ENCODE results near the gene SLC39A8.
"Not testable (repeated sequence)": the region's sequence is repeated elsewhere in the genome, so short reads cannot be mapped to it uniquely, and the experiment has no call there.

SLC39A8 gene

DNA sequence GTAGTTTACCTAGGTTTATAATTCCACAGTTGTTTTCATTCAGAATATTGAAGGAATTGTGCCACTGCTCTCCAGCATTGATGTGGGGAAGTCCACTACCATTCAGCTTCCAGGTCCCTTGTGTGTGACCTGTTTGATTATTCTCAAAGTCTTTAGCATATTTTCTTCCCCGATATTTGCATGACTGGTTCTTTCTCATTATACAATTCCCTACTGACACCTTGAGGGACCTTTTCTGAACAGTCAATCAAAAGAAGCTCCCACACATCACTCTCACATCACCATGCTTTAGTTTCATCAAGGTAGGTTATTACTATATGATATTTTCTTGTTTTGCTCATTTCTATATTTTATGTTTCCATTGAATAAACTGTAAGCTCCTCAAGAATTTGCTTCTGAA is 44.1 kb downstream of the SLC39A8 start:
- DNase-seq (ENCODE audit: low read depth in 2 of 2): no peak

DNA sequence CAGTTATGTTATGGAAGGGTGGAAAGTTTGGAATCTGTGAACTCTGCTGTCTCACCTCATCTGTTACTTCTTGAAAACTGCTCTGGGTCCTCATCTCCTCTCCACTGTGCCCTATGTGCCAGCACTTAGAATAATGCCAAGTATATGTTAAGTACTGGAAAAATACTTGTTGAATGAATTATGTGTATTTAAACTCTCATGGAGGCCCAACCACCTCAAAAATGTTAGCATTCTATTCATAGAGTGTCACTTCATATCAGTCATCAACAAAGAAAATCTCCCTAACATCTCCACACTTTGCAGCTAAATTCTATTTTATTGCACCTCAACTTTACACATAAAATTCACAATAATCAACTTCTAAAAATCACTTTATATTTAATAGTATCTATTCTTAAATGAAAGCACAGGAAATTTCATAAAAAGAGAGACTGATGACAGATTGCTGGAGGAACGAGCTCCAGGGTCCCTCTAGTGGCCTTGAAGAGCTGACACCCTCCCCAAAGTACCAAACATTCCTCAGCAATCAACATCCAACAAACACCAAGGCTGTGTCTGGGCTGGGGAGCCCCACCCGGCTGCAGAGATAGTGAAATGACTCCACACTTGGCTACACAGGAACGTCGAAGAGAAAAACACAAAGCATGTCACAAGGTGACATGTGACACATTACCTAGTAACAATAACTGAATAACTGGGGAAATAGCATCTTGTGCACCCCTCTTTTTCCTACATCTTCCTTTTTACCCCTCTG is 45.8 kb downstream of the SLC39A8 start:
- peak in 1 of 2 donors; percentile 3 for DNase-seq (ENCODE audit: low read depth in 2 of 2)

DNA sequence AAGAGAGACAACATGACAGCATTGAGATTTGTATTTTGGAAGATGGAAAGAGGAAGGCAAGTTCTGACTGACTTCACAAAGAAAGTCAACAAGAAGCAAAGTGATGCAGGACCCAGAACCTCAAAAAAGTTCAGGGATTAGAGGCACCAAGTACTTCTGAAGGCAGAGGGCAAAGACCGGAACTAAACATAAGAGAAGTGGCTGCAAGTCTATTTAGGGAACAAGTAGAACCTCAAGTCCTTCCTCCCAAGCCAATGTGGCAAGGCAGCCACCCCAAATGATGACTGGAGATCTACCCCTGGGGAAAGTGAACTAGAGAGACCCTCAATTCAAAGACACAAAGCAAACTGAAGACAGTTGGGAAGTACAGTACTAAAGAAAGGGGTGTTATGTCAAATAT is 46.6 kb downstream of the SLC39A8 start:
- DNase-seq (ENCODE audit: low read depth in 2 of 2): no peak

DNA sequence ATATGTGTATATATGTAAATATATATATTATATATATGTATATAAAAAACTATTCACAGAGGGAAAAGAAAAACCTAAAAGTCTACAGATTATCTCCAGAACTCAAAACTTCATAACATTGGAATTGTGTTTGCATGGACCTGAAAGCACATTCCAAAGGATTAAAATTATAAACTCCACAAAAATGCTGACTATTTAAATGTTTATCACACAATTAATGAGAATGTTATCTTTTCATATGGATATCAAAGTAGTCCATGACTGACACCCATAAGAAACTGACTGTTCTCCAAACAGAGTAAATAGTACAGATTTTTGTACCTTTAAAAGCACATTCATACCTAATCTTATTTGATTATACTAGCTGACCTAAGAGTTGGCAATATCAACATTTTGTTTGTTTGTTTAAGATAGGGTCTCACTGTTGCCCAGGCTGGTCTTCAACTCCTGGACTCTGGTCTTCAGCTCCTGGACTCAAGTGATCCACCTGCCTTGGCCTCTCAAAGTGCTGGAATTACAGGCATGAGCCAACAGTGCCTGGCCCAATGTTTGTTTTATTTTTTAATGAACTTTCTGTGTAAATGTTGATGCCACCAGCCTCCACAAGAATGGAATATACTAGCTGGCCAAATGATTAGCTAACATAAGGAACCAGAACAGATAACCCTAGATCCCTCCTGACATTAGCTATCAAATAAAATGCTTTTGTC is 50.0 kb downstream of the SLC39A8 start:
- no peak for DNase-seq (ENCODE audit: low read depth in 2 of 2)

DNA sequence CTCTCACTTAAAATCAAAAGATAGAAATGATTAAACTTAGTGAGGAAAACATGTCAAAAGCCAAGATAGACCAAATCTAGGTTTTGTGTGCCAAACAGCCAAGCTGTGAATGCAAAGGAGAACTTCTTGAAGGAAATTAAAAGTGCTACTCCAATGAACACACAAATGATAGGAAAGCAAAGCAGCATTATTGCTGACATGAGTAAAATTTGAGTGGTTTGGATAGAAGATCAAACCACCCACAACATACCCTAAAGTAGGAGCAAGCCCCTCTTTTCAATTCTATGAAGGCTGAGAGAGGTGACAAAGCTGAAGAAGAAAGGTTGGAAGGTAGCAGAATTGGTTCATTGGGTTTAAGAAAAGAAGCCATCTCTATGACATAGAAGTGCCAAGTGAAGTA is 56.8 kb downstream of the SLC39A8 start:
- no peak for DNase-seq (ENCODE audit: low read depth in 2 of 2)

DNA sequence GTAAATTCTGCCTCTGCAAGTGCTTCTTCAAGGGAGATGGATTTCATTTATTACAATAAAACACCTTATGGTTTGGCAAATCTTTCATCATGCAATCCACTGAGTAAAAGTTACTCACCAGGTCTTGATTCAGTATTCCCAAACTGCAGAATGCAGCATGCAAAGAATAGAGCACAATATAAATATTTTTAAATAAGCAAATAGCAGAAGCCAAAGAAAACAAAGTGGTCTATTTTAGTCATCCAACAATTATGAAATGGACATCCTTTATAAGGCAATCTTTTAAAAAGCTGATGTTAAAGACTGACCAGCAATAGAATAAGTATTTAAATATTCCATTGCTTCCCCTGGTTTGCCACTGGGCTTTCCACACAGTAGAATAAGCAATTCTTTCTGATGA is 59.5 kb downstream of the SLC39A8 start:
- no peak for DNase-seq (ENCODE audit: low read depth in 2 of 2)

DNA sequence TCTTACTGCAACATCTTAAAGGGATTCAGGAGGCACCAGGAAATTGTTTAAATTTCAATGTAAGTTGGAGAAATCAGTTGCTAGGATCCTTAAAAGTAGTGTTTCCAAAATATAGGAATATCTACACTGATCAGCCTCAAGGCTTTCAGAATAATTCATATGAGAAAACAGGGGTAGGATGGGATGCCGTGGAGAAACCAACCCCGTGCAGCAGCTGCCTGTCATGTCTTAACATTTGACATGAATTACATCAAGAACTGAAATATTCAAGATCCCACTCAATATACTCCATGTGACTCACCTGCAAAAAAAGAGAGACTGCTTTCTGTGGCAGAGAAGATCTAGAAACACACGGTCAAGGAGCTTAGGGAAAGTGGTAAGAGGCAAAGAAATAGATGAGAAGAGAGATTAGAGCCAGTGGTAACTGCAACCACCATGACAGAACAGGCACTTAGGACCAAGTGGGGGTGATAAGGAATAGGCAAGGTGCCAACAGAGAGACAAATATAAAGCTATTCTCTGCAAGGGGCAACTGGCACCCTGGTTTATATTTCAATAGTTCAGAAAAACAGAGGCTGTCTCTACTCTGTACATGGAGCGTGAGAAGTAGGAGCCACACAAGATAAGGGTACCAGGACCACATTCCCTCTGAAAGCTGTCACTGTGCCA is 64.0 kb downstream of the SLC39A8 start:
- no peak for DNase-seq (ENCODE audit: low read depth in 2 of 2)

DNA sequence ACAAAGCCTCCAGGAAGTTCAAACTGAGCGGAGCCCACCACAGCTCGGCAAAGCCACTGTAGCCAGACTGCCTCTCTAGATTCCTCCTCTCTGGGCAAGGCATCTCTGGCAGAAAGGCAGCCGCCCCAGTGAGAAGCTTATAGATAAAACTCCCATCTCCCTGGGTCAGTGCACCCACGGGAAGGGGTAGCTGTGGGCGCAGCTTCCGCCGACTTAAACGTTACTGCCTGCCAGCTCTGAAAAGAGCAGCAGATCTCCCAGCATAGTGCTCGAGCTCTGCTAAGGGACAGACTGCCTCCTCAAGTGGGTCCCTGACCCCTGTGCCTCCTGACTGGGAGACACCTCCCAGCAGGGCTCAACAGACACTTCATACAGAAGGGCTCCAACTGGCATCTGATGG is 72.0 kb downstream of the SLC39A8 start:
- DNase-seq (ENCODE audit: low read depth in 2 of 2): not testable (repeated sequence)

DNA sequence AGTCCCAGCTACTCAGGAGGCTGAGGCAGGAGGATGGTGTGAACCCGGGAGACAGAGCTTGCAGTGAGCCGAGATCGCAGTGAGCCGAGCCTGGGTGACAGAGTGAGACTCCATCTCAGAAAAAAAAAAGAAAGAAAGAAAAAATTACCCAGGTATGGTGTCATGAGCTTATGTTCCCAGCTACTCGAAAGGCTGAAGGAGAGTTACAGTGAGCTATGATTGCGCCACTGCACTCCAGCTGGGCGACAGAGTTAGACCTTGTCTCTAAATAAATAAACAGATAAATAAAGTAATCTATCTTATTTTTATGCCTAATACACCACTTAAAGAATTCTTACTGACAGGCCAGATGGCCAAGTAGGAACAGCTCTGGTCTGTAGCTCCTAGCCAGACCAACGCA is 73.0 kb downstream of the SLC39A8 start:
- DNase-seq (ENCODE audit: low read depth in 2 of 2): no peak

DNA sequence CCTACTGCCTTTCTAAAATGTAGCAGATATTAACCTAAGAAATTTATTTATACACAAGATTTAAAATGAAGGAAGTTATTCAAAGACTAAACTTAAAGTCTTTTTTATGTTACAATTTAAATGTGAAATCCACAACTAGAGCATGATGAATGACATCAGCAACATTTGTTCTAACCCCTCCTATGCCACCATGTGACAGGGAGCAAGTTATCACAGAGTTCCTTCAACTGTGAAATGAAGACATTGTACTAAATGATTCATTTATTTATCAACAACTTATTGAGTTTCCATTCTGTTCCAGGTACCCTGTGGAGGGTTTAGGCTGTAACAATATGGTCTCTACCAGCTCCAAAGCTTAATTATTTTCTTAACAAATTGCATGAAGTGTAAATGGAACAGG is 76.9 kb downstream of the SLC39A8 start:
- no peak for DNase-seq (ENCODE audit: low read depth in 2 of 2)

DNA sequence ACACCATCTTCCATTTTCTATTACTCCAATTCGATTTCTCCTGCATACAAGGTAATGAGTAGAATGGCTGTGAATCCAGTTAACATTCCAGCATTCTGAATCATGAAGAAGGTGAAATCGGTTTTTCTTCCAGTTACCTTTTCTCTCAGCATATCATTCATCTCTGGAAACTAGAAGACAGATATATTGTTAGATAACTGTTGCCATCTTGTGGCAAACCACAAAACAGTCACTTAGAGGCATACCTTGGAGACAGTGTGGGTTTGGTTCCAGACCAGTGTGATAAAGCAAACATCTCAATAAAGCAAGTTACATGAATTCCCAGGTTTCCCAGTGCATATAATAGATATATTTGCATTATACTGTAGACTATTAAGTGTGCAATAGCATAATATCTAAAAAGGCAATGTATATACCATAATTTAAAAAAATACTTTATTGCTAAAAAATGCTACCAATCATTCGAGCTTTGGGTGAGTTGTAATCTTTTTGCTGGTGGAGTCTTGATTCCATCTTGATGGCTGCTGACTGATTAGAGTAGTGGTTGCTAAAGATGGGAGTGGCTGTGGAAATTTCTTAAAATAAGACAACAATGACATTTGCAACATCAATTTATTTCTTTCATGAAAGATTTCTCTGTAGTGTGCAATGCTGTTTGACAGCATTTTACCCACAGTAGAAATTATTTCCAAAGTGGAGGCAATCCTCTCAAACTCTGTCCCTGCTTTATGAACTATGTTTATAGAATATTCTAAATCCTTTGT is 82.1 kb downstream of the SLC39A8 start:
- no peak for DNase-seq (ENCODE audit: low read depth in 2 of 2)

DNA sequence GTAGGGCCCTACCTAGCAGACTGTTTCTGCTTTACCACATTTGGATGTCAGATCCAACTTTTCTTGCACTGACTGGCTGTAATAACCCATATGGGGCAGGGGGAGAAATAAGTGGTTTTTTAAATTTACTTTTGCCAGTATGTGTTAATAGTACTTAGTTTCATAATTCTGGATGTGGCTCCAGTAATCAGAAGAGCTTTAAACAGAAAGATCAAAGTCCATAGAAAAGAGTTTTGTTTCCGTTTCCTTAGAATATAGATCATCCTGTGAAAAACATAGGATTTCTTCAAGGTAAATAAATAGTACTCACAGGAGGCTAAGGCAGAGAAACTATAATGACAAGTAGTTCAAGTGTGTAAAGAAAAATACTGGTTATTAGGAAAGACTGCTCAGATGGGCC is 85.6 kb downstream of the SLC39A8 start:
- no peak for DNase-seq (ENCODE audit: low read depth in 2 of 2)

DNA sequence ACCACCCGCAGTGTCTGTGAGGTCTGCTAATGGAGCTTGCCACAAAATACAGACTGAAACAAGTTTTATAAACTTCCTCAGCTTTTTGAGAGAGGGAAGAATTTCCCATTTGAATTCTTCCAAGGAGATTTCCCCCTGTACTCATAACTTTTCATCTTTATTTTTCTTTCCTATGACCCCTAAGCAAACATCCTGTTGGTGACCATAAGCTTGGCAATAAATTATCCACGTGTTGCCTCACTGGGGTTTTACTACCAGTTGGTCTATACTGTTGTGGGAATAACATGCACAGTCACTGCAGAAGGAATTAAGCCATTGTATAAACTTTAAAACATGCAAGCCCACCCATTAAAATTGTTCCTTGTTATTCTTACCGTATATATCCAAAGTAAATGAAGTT is 86.2 kb downstream of the SLC39A8 start:
- no peak for DNase-seq (ENCODE audit: low read depth in 2 of 2)

DNA sequence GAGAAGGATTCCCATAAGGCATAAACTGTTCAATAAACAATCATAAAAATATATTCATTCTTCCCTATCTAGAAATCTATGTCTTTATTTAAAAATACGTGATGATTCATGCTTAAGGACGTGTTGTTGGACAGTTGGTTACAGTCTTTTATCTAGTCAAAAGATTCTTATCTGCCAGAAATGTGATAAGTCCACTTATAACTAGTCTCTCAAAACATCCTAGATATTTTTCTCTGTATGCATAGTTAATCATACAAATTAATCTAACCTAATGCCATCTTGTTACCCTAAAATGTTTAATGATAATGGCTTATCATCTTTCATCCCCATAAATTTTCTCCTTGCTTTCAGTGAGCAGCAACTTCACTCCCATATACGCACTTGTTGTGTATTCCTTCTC is 89.0 kb downstream of the SLC39A8 start:
- no peak for DNase-seq (ENCODE audit: low read depth in 2 of 2)

DNA sequence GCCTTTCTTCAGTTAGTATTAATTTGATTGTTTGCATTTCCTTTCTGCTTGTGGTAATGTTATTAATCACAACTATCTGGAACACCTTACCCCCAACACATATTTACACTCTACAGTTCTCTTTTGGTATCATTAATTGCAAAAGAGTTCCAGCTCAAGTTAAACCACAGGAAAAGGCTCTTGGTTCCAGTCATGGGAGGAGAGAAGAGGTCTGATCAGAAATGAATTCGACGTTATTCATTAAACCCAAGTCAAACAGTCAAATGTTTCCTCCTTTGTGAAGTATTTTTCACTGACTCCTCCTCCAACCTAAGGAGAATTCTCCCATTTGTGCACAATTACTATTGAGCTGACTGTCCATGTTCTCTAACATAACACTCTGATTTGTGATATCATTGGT is 91.4 kb downstream of the SLC39A8 start:
- no peak for DNase-seq (ENCODE audit: low read depth in 2 of 2)

DNA sequence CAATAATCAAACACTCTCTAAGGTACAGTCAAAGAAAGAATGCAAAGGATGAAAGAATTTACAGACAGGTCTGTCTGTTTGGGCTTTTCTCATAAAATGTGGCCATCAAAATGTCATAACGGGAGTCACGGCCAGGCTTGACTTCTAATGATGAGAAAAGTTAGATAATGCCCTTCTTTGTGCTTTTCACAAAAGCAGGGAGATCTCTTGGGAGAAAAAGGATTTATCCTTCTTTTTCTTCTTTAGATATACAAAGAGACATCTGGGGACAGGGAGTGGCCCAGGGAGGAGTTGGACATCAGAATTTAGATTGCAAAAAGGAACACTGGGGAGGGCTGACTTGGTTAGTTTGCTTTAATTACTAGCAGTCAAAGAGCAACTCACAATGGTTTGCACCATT is 93.1 kb downstream of the SLC39A8 start:
- DNase-seq (ENCODE audit: low read depth in 2 of 2): no peak

DNA sequence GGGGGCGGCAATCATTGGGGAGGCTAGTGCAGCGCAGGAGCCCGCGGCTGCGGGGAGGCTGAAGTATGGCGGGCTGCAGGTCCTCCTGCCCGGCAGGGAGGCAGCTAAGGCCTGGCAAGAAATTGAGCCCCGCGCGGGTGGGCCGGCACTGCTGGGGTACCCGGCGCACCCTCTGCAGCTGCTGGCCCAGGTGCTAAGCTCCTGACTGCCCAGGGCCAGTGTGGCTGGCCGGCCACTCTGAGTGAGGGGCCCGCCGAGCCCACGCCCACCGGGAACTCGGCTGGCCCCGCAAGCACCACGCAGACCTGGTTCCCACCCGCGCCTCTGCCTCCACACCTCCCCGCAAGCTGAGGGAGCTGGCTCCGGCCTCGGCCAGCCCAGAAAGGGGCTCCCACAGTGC is 94.9 kb downstream of the SLC39A8 start:
- no peak for DNase-seq (ENCODE audit: low read depth in 2 of 2)

DNA sequence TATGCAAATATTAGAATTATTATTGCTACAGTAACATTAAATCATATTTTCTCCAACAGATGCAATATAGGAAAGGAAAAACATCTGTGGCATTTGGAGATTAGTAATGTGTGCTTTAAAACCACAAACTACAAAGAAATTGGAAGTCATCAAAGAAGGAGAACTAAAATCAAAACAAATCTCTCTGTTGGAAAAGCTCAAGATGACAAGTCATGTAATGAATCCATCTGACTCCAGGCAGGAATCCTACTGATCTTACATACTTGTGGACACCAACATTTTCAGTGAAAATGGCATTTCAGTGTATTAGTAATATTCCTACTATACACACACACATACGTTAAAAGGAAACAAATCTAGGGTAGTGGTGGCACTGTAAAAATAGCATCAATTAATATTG is 98.2 kb downstream of the SLC39A8 start:
- DNase-seq (ENCODE audit: low read depth in 2 of 2): no peak

DNA sequence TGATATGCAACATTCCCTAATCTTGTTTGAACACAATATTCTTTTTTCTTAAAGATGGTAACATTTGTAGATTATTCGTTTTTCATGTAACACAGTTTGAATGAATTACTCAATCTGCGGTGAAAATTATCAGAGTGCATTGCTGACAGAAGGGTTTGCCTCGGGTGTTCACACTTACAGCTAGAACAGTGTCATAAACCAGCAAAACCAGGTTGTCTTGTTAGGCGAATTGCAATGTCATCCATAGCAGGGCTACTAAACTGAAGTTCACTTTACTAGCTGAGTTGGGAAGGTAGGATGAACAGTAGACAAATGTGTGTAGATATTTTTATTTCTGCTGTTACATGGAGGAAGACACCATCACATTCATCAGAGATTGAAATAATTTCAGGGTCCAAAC is 98.9 kb downstream of the SLC39A8 start:
- no peak for DNase-seq (ENCODE audit: low read depth in 2 of 2)

DNA sequence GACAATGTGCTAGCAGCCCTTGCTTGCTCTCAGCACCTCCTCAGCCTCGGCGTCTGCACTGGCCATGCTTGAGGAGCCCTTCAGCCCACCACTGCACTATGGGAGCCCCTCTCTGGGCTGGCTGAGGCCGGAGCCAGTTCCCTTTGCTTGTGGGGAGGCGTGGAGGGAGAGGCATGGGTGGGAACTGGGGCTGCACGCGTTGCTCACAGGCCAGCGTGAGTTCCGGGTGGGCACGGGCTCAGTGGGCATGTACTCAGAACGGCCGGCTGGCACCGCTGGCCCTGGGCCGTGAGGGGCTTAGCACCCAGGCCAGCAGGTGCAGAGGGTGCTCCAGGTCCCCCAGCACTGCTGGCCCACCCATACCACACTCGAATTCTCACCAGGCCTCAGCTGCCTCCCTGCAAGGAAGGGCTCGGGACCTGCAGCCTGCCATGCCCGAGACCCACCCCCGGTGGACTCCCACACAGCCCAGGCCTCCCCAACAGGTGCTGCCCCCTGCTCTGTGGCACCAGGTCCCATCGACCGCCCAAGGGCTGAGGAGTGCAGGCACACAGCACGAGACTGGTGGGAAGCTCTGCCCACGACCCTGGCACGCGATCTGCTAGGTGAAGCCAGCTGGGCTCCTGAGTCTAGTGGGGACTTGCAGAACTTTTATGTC is 100.3 kb downstream of the SLC39A8 start:
- DNase-seq (ENCODE audit: low read depth in 2 of 2): no peak

DNA sequence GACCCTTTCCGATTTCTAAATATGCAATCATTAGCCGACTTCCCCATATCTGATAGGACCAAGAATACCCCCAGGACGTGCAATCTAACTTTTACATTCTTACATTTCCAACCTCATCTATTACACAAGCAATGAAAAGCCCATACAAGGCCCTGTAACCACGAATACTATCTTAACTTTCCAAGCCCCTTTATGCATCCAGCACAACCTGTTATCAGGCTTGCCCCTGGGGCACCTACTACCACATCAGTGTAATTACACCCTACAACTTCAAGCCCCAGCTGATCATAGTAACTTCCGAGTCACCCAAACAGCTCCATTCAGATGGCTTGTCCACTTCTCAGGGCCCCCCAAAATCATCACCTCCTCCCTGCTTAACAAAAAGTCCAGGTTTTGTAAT is 102.0 kb downstream of the SLC39A8 start:
- not testable (repeated sequence) for DNase-seq (ENCODE audit: low read depth in 2 of 2)

All from stimulated activated CD4-positive, alpha-beta T cell treated with anti-CD3 and anti-CD28 coated beads, Interleukin-15, amount 100 ng/mL, for 48 hours (primary cell).